NT2/D1 (cell line): ENCODE measurements around the gene BMP2K.

Source experiments
- SUZ12 ChIP-seq: IDR thresholded peaks from 2 replicates; pipeline ENCODE4 v1.6.1; 2011; ENCODE audit not compliant: insufficient read length, insufficient read depth; ENCODE audit errors: extremely low read depth
- YY1 ChIP-seq: IDR thresholded peaks from 2 replicates; pipeline ENCODE4 v1.6.1; 2011; ENCODE audit not compliant: insufficient read length, insufficient read depth
- ZNF274 ChIP-seq: IDR thresholded peaks from 2 replicates; pipeline ENCODE4 v1.6.1; 2011; ENCODE audit warnings: mild to moderate bottlenecking, low read depth, low read length

GRCh38 chr4:78747475-78747922, 28.7 kb upstream of the BMP2K start:
- TF ChIP-seq YY1: no peak
- no peak for TF ChIP-seq ZNF274
- no peak for TF ChIP-seq SUZ12
